Choroid plexus epithelial cell (primary cell): ENCODE data around the gene UTP18.
"Not testable (repeated sequence)": the region's sequence is repeated elsewhere in the genome, so short reads cannot be mapped to it uniquely, and the experiment has no call there.

Source experiments
- DNase-seq: peaks from one replicate; pipeline ENCODE4 v3.0.0-alpha.2; 2010; ENCODE audit warnings: low read depth
- H3K4me3 ChIP-seq: 2 replicates; pipeline ENCODE4 v1.5.1; 2011; ENCODE audit warnings: low read depth, mild to moderate bottlenecking, control low read depth, low read length, moderate library complexity
- CTCF ChIP-seq: conservative IDR thresholded peaks from 2 replicates; pipeline ENCODE4 v1.5.1; 2011; ENCODE audit warnings: low read depth, mild to moderate bottlenecking, control low read depth, inconsistent platforms, low read length, moderate library complexity

UTP18 gene

GRCh38 chr17:51258756-51259563, 1.4 kb upstream of the UTP18 start:
- no peak for TF ChIP-seq CTCF
- DNase-seq, result peak; percentile 49

GRCh38 chr17:51259564-51260236, 646 bp upstream of the UTP18 start, which contains the start of gene MBTD1:
MBTD1 (minus strand) TSS chr17:51260049; CDS start chr17:51225161, 34,888 bp downstream.
- no peak for TF ChIP-seq CTCF
- H3K4me3 ChIP-seq, result peak within 1 kb of the TSS; percentile 74
- DNase-seq, result peak; percentile 98

More at GRCh38 chr17:51258756-51259563, 1.4 kb upstream of the UTP18 start:
- peak overlapping the region; percentile 74 for H3K4me3 ChIP-seq

- TF ChIP-seq CTCF, result no peak
- H3K4me3 ChIP-seq, result peak overlapping the region; percentile 74
- DNase-seq, result peak; percentile 35
These were observed 948 bp downstream of the UTP18 start for GRCh38 chr17:51261024-51261963.

GRCh38 chr17:51263006-51263405, 2.7 kb downstream of the UTP18 start:
- H3K4me3 ChIP-seq, result no peak overlapping the region
- no peak for TF ChIP-seq CTCF
- DNase-seq, result peak; percentile 77

GRCh38 chr17:51264466-51264865, 4.1 kb downstream of the UTP18 start:
- not testable (repeated sequence) for H3K4me3 ChIP-seq, DNase-seq

- no peak overlapping the region for H3K4me3 ChIP-seq
- no peak for DNase-seq
- no peak for TF ChIP-seq CTCF
These were observed 9.6 kb downstream of the UTP18 start for GRCh38 chr17:51269991-51270390.

- H3K4me3 ChIP-seq, result no peak overlapping the region
- no peak for DNase-seq
These were observed 10.3 kb downstream of the UTP18 start for GRCh38 chr17:51270636-51271035.

More at GRCh38 chr17:51270636-51271035, 10.3 kb downstream of the UTP18 start:
- no peak for TF ChIP-seq CTCF
